Measurements from ENCODE around the gene FTCD.

The FTCD gene

DNA sequence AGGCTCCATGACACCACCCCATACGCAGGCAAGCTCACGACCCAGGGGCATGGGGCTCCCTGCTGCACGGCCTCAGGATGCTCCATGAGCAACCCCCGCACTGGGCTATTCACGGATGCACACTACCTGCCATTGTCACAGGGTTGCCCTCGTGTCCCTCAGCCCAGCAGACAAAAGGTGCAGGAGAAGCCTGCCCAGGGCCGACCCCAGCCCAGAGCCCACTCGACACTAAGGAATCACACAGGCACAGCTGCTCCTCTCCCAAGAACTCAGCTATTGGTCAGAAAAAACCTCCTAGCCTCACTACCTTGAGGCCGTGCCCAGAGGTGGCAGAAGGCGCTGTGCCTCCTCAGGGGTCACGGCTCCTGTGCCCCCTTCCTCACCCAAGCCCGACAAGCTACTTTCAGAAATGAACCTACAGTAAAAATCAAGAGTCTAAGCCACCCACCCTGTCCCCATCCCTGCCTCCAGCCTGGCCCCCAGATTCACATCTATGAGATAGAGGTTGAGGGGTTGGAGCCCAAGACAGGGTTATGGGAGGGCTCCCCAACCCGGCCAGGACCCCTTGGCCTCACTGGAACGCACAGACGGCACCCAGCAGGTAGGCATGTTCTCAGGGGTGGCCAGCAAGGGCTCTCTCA is 35.2 kb upstream of the FTCD start:
- no peak overlapping the region for H3K4me3 ChIP-seq
- H3K27ac ChIP-seq = peak overlapping the region in 1 of 2 donors; percentile 42
- TF ChIP-seq, protein P1, sequence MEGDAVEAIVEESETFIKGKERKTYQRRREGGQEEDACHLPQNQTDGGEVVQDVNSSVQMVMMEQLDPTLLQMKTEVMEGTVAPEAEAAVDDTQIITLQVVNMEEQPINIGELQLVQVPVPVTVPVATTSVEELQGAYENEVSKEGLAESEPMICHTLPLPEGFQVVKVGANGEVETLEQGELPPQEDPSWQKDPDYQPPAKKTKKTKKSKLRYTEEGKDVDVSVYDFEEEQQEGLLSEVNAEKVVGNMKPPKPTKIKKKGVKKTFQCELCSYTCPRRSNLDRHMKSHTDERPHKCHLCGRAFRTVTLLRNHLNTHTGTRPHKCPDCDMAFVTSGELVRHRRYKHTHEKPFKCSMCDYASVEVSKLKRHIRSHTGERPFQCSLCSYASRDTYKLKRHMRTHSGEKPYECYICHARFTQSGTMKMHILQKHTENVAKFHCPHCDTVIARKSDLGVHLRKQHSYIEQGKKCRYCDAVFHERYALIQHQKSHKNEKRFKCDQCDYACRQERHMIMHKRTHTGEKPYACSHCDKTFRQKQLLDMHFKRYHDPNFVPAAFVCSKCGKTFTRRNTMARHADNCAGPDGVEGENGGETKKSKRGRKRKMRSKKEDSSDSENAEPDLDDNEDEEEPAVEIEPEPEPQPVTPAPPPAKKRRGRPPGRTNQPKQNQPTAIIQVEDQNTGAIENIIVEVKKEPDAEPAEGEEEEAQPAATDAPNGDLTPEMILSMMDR (IDR thresholded peaks at IDR 0.05) = no peak
- peak; percentile 71 for DNase-seq (ENCODE audit: low spot score)

DNA sequence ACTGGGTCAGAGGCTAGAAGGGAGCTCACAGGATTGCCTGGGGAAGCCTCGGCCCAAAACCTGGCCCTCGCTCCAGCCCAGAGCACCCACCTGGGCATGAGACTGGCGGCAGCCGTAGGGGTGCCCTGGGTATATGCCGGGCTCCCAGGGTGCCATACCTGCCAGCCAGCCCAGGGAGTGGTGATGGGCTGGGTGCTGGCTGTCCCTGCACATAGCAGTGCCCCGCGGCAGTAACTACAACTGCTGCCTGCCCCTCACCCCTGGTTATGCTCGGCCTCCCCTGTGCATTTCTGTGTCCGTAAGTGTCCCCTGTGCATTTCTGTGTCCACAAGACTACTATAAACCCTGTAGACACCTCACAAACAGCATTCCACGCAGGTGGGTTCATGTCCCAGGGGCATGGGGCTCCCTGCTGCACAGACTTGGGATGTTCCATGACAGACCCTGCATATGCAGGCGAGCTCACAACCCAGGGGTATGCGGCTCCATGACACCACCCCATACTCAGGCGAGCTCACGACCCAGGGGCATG is 34.6 kb upstream of the FTCD start:
- Histone ChIP-seq H3K4me3 (no peak overlapping the region), H3K27ac (peak overlapping the region in 1 of 2 donors; percentile 68)
- peak; percentile 67 for DNase-seq (ENCODE audit: low spot score)

DNA sequence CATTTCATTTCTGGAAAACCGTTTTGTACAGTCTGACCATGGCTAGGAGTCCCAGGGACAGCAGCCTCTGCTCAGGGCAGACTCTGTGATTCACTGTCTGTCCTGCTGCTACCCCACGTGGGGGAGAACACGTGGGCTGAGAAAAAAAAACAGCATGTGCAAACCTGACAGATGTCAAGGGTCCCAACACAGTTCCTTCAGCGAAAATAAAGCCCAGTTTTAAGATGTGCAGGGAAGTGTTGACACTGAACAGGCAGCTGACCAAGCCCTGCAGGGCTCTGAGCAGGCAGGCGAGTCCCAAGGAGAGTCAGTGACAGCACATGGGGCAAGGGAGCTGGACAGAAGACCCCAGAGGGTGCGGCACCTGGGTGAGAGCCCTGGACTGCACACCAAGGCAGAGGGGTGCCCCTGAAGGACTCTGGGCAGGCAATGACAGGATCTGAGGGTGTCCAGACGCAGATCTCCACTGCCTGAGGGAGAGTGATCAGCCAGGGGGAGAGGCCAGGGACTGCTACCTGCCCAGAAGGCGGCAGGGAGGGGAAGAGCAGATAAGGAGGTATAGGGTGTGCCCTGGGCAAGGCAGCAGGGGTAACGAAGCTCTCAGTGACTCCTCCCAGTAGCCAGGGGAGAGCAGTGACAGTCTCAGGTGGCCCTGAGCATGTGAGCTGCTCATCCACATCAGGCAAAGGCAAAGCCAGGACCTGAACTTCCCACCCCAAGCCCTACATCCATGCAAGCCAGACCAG is 34.0 kb upstream of the FTCD start:
- no peak overlapping the region for H3K4me3 ChIP-seq
- H3K27ac ChIP-seq = peak overlapping the region in 1 of 2 donors; percentile 68
- DNase-seq (ENCODE audit: low spot score) = peak; percentile 57
- TF ChIP-seq, protein P1 (IDR thresholded peaks at IDR 0.05) = no peak

More for the DNA sequence above, 34.6 kb upstream of the FTCD start:
- TF ChIP-seq, protein P1 (IDR thresholded peaks at IDR 0.05) = no peak

DNA sequence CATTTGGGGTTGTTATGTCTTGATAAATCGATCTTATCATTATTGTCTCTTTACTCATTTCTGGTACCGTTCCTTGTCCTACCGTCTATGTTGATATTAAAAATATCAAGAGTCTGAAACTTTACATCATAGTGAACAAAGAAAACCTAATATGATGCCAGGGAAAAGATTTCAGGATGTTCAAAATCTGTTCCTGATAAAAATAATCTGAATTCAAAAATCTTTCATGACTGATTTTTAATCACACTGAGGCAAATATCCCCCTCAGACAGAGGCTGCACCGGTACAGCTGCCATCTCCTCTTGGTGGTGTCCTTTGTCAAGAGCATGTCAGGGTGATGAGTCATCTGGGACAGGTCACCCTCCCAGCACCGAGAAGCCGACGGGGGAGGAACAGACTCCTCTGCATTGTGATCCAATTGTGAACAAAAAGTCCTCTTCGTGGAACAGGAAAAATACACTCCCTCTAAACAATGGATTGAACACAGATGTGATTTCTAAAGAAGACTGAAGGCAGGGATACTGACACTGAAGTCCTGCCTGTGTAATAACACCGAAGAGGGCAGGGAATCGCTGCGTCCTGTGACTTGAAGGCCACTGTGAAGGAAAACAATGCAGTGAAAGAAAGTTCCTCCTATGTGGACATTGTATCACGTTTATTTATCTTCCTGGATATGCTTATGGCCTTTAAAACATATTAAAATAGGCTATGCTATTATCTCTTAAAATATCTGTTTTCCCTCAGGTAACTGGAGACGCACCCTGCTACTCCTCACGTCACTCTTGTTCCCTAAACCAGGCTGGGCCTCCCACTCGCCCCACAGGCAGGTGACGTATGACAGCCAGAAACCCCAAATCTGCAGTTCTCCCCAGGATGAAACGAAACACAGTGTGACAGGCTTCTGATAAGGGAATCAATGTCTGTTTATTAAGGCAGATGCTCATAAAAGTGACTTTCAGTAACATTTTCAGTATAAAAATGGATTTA is 33.1 kb upstream of the FTCD start:
- DNase-seq (ENCODE audit: low spot score) = no peak
- H3K27ac ChIP-seq = peak overlapping the region in 1 of 2 donors; percentile 68
- TF ChIP-seq, protein P1 (IDR thresholded peaks at IDR 0.05) = no peak
- no peak overlapping the region for H3K4me3 ChIP-seq

DNA sequence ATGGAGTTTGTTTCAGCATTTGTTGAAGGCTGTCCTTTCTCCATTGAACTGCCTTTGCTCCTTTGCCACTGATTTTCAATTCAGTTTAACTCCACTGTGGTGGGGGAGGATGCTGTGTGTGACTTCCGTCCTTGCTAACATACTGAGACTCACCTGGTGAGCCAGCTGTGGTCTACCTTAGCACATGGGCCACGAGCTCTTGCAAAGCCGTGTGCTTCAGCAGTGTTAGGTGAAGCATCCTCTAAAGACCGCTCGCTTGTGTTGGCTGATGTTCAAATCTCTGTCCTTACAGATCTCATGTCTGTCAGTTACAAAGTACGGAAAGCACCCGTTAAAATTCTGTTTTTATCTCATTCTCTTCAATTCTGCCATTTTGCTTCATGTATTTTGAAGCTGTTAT is 32.4 kb upstream of the FTCD start:
- Histone ChIP-seq H3K27ac (peak overlapping the region in 1 of 2 donors; percentile 68), H3K4me3 (no peak overlapping the region)
- TF ChIP-seq, protein P1 (IDR thresholded peaks at IDR 0.05) = no peak
- DNase-seq (ENCODE audit: low spot score) = no peak

DNA sequence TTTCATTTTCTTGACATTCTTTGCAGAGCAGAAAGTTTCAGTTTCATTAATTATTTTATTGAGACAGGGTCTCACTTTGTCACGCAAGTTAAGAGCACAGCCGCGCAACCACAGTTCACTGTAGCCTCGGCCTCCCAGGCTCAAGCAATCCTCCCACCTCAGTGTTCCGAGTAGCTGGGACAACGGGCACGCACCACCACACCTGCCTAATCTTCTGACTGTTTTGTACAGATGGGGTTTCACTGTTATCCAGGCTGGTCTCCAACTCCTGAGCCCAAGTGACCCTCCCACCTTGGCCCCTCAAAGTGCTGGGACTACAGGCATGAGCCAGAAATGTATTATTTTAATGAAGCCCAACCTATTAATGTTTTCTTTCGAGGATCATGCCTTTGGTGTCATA is 31.9 kb upstream of the FTCD start:
- no peak for DNase-seq (ENCODE audit: low spot score)
- no peak overlapping the region for H3K4me3 ChIP-seq
- no peak overlapping the region for H3K27ac ChIP-seq
- TF ChIP-seq, protein P1 (IDR thresholded peaks at IDR 0.05) = no peak

Data from coronary artery (tissue), 2 donors.